DMS 273 treated with DMSO at 0.1 percent for 48 hours (cell line): ENCODE data around the gene CDC42BPB.

Source experiments
- DNase-seq: peaks from one replicate; lab custom pipeline; 2025; lab: John Stamatoyannopoulos, UW

The CDC42BPB gene

GRCh38 chr14:103095210-103095778 lies 37.9 kb upstream of the CDC42BPB start:
- DNase-seq: no peak

GRCh38 chr14:103094406-103095209 lies 37.3 kb upstream of the CDC42BPB start, which contains the start of gene EXOC3L4:
Gene EXOC3L4, plus strand, starts transcription at chr14:103094725. Its CDS starts 5,495 bp downstream, at chr14:103100220.
- no peak for DNase-seq

- DNase-seq: no peak
Measured at GRCh38 chr14:103093856-103094405, 36.6 kb upstream of the CDC42BPB start.

GRCh38 chr14:103091883-103092222 lies 34.5 kb upstream of the CDC42BPB start:
- DNase-seq: no peak

GRCh38 chr14:103091041-103091882 lies 33.9 kb upstream of the CDC42BPB start:
- DNase-seq: no peak

GRCh38 chr14:103090481-103091020 lies 33.2 kb upstream of the CDC42BPB start:
- no peak for DNase-seq

- DNase-seq: no peak
Measured at GRCh38 chr14:103089386-103090335, 32.3 kb upstream of the CDC42BPB start.

GRCh38 chr14:103088921-103089320 lies 31.6 kb upstream of the CDC42BPB start:
- no peak for DNase-seq

GRCh38 chr14:103087343-103087835 lies 30.0 kb upstream of the CDC42BPB start:
- DNase-seq: no peak

- no peak for DNase-seq
Measured at GRCh38 chr14:103086771-103087342, 29.5 kb upstream of the CDC42BPB start.

- no peak for DNase-seq
Measured at GRCh38 chr14:103085106-103086091, 28.1 kb upstream of the CDC42BPB start.

- no peak for DNase-seq
Measured at GRCh38 chr14:103084021-103084919, 26.9 kb upstream of the CDC42BPB start, which contains the start of gene LBHD2. Gene LBHD2, plus strand, starts transcription at chr14:103084210. Its CDS starts 1,803 bp downstream, at chr14:103086013.

GRCh38 chr14:103081951-103082350 lies 24.6 kb upstream of the CDC42BPB start:
- DNase-seq: no peak

- DNase-seq: no peak
Measured at GRCh38 chr14:103078860-103079587, 21.7 kb upstream of the CDC42BPB start.

GRCh38 chr14:103078420-103078749 lies 21.0 kb upstream of the CDC42BPB start:
- peak; percentile 52 for DNase-seq

GRCh38 chr14:103074729-103075367 lies 17.5 kb upstream of the CDC42BPB start:
- no peak for DNase-seq
